HEK293T (cell line): Measurements from ENCODE around the gene OBI1.

Experiments used
- CTCF ChIA-PET: fragments of 350-600 bp; formaldehyde crosslinking; extraction: SDS; loops from one replicate; lab custom pipeline; 2021; ENCODE audit warnings: antibody characterized with exemption, inconsistent platforms; lab: Yijun Ruan, JAX
- POLR2A ChIA-PET: fragments of 350-600 bp; formaldehyde crosslinking; extraction: SDS; loops from one replicate; lab custom pipeline; 2020; ENCODE audit warnings: antibody characterized with exemption, inconsistent platforms; lab: Yijun Ruan, JAX
- DNase-seq: peaks from one replicate; pipeline ENCODE4 v3.0.0; 2012; ENCODE audit warnings: mixed read lengths; ENCODE audit errors: extremely low spot score
- ARNT ChIP-seq: fragments of 450-650 bp; IDR thresholded peaks from 2 replicates; pipeline ENCODE4 v1.6.1; 2017; ENCODE audit warnings: mild to moderate bottlenecking
- BHLHE40 ChIP-seq: fragments of 450-650 bp; IDR thresholded peaks from 2 replicates; pipeline ENCODE4 v1.6.1; 2016; ENCODE audit warnings: mild to moderate bottlenecking, moderate library complexity, borderline replicate concordance
- ELF4 ChIP-seq: fragments of 450-650 bp; IDR thresholded peaks from 2 replicates; pipeline ENCODE4 v1.6.1; 2017; ENCODE audit warnings: antibody characterized with exemption
- FOXA1 ChIP-seq: fragments of 450-650 bp; IDR thresholded peaks from 2 replicates; pipeline ENCODE4 v1.6.1; 2016; ENCODE audit warnings: mild to moderate bottlenecking
- FOXK2 ChIP-seq: fragments of 450-650 bp; IDR thresholded peaks from 2 replicates; pipeline ENCODE4 v1.6.1; 2016; ENCODE audit warnings: mild to moderate bottlenecking
- FOXM1 ChIP-seq: fragments of 450-650 bp; IDR thresholded peaks from 2 replicates; pipeline ENCODE4 v1.6.1; 2017; ENCODE audit warnings: mild to moderate bottlenecking, borderline replicate concordance
- HDGF ChIP-seq: fragments of 450-650 bp; IDR thresholded peaks from 2 replicates; pipeline ENCODE4 v1.6.1; 2017; ENCODE audit warnings: antibody characterized with exemption, borderline replicate concordance
- L3MBTL2 ChIP-seq: fragments of 450-650 bp; conservative IDR thresholded peaks from 2 replicates; pipeline ENCODE4 v1.6.1; 2016; ENCODE audit warnings: mild to moderate bottlenecking
- LEF1 ChIP-seq: fragments of 450-650 bp; IDR thresholded peaks from 2 replicates; pipeline ENCODE4 v1.6.1; 2017; ENCODE audit warnings: mild to moderate bottlenecking, borderline replicate concordance
- NFRKB ChIP-seq: fragments of 450-650 bp; IDR thresholded peaks from 2 replicates; pipeline ENCODE4 v1.6.1; 2016; ENCODE audit warnings: mild to moderate bottlenecking, moderate library complexity
- SP1 ChIP-seq: fragments of 450-650 bp; IDR thresholded peaks from 2 replicates; pipeline ENCODE4 v1.6.1; 2017
- SUZ12 ChIP-seq: fragments of 450-650 bp; IDR thresholded peaks from 2 replicates; pipeline ENCODE4 v1.6.1; 2016; ENCODE audit warnings: mild to moderate bottlenecking
- ZNF384 ChIP-seq: fragments of 450-650 bp; IDR thresholded peaks from 2 replicates; pipeline ENCODE4 v1.6.1; 2016
- TF ChIP-seq, protein P1 (sequence below): fragments of 450-650 bp; IDR thresholded peaks from 2 replicates; pipeline ENCODE4 v1.6.1; 2016

Gene OBI1

DNA sequence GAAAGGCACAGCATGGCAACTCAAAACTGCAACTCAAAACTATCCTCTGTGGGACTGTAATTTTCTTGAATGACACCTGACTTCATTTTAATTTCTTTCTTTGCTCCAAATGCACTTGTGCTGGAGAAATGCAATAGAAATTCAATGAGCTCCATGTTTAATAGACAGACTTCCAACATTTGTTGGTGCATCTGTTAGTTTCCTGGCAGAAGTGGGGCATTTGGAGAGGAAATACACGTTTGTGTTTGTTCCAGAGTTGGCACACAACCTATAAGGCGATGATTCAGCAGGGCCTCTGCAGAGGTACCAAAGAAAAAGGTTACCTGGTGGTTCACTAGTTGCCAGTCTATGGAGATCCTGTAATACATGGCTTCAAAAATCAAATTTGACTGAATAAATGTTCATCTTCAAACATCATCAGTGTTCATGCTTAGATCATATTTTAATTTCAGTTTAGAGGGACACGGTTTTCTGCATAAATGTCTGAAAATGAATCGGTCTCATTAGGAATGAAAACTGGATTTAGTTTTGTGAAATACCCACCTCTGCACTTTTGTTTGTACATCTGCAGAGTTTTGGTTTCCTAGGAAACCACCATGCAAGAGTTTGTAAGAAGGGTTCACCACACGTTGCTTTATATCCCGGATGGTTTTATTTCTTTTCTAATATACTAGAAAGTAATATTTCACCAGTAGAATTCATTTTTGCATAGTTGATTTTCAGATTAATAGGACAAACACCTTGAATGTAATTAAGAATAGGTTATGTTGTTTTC lies 21.8 kb upstream of the OBI1 start:
- no peak for DNase-seq
- POLR2A ChIA-PET: interaction anchor here (1.2 kb wide), 1 partner anchor 21 kb away, joined by 3 read pairs; no protein-coding TSS in a partner anchor
- CTCF ChIA-PET: interaction anchor here (0.5 to 1.6 kb wide), 5 partner anchors 8 to 298 kb away, joined by 3 to 4 read pairs (median 3); no protein-coding TSS in a partner anchor
- TF ChIP-seq SP1 (no peak), ARNT (no peak), L3MBTL2 (0 out of 2 replicates have a peak, but pooled peaks have one; percentile 21), LEF1 (no peak), FOXM1 (no peak)
- TF ChIP-seq, protein P1, sequence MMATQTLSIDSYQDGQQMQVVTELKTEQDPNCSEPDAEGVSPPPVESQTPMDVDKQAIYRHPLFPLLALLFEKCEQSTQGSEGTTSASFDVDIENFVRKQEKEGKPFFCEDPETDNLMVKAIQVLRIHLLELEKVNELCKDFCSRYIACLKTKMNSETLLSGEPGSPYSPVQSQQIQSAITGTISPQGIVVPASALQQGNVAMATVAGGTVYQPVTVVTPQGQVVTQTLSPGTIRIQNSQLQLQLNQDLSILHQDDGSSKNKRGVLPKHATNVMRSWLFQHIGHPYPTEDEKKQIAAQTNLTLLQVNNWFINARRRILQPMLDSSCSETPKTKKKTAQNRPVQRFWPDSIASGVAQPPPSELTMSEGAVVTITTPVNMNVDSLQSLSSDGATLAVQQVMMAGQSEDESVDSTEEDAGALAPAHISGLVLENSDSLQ: no peak

DNA sequence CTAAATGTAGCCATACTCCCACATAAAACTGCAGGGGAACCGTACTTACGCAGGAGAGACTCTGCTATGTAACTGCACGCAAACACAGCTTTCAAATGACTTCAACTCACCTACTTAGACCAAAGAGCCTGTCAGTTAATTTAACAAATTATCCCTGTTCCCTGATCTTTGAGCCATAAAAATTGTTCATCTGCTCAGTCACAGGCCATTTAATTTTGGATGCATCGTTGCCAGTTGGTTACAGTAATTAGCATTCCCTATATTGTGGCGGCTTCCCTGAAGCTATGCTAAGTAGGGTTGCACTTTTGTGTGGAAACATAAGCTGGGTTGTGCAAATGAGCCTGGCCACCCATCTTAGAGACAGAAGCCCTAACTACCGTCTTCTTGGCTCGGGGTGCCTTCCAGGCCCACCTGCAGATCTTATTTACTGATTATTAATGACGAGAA lies 21.2 kb upstream of the OBI1 start:
- ChIA-PET POLR2A (interaction anchor here (1.2 kb wide), 1 partner anchor 20 kb away, joined by 3 read pairs; no protein-coding TSS in a partner anchor), CTCF (interaction anchor here (0.5 to 1.6 kb wide), 4 partner anchors 9 to 298 kb away, joined by 3 to 4 read pairs (median 3); no protein-coding TSS in a partner anchor)
- no peak for TF ChIP-seq SUZ12
- peak; percentile 75; the same call in 1 of the 2 replicates for TF ChIP-seq ARNT
- TF ChIP-seq, protein P1: peak; percentile 84
- peak; percentile 42 for DNase-seq

DNA sequence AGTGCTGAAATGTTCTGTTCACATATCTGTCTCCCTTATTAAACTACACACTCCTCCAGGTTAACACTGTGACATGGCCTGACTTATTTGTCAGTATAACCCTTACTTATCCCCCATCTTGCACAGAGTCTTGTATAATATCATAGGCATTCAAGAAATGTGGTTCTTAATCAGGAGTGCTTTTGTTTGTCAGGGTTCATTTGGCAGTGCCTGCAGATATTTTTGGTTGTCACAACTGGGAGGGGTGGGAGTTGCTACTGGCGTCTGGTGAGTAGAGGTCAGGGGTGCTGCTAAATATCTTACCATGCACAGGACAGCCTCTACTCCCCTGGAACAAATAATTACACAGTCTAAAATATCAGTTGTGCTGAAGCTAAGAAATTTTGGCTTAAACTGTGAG lies 20.4 kb upstream of the OBI1 start:
- TF ChIP-seq ZNF384 (no peak), SP1 (no peak), L3MBTL2 (no peak), FOXA1 (no peak), BHLHE40 (no peak)
- POLR2A ChIA-PET: interaction anchor here (1.2 kb wide), 1 partner anchor 19 kb away, joined by 3 read pairs; no protein-coding TSS in a partner anchor
- no peak for DNase-seq
- CTCF ChIA-PET: interaction anchor here (1.6 kb wide), 1 partner anchor 299 kb away, joined by 4 read pairs; no protein-coding TSS in a partner anchor

DNA sequence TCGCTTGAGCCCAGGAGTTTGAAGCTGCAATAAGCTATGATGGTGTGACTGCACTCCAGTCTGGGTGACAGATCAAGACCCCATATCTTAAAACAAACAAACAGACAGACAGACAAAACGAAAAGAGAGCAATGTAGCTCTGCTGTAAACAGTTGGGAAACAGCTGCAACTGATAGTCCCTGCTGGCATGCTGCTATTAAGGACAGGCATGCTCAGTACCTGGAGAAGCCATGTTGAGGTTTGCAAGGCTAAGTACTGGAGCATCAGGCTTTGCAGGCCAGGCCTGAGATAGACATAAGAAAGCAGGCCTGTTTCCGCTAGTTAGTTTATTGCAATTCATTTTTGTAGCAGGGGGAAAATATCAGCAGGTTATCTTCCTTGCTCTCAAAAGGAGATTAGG lies 16.2 kb upstream of the OBI1 start:
- ChIA-PET POLR2A (no interaction called here), CTCF (interaction anchor here (0.7 kb wide), 1 partner anchor 10 kb away, joined by 4 read pairs; no protein-coding TSS in a partner anchor)
- TF ChIP-seq L3MBTL2: no peak
- TF ChIP-seq ELF4: no peak
- TF ChIP-seq FOXM1: no peak
- no peak for TF ChIP-seq LEF1
- no peak for TF ChIP-seq FOXA1
- no peak for TF ChIP-seq FOXK2
- TF ChIP-seq, protein P1: no peak
- TF ChIP-seq NFRKB: no peak
- TF ChIP-seq ZNF384: no peak
- DNase-seq: no peak

DNA sequence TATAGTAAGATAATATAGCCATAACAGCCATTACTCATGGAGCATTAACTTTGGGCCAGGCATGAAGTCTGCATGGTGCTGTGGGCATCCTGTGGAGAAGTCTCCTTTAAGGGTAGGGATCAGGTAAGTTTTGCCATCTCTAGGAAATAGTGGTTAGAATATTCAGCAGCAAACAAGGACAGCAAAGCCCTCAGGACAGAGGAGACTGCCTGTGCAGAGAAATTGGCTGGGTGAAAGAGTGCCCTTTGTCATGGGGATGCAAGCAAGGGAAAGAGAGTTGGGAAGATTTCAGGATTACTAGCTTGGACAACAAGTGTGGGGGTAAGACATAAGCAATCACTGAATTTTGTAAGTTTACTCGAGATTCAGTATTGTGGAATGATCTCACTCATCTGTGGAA lies 15.7 kb upstream of the OBI1 start:
- POLR2A ChIA-PET: interaction anchor here (0.5 kb wide), 1 partner anchor 16 kb away, joined by 3 read pairs; the partner anchor contains the start of gene OBI1
- no peak for DNase-seq
- CTCF ChIA-PET: interaction anchor here (0.7 kb wide), 1 partner anchor 10 kb away, joined by 4 read pairs; no protein-coding TSS in a partner anchor
- no peak for TF ChIP-seq FOXK2
- TF ChIP-seq FOXA1: no peak

DNA sequence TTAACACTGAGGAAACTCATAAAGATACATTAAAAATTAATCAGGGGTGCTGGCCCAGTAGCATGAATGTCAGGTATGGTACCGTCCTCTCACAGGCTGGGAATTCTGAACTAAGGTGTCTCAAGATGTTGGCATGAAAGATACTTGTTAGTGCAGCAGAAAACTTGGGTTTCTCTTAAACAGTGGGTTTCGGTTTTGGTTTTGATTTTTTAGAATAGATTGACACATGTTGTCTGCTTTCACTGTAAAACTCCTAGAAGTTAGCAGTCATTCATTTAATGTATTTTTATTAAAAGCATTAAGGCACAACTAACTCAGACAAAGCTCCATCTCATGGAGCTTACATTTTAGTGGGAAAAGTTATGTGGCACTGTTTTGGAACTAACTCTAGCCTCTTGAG lies 3.5 kb upstream of the OBI1 start:
- POLR2A ChIA-PET: no interaction called here
- no peak for DNase-seq
- CTCF ChIA-PET: no interaction called here
- no peak for TF ChIP-seq SUZ12
- TF ChIP-seq HDGF: no peak
- no peak for TF ChIP-seq L3MBTL2
- no peak for TF ChIP-seq ARNT
- no peak for TF ChIP-seq FOXK2
- no peak for TF ChIP-seq FOXM1
- no peak for TF ChIP-seq ZNF384
- TF ChIP-seq SP1: no peak
- no peak for TF ChIP-seq BHLHE40

DNA sequence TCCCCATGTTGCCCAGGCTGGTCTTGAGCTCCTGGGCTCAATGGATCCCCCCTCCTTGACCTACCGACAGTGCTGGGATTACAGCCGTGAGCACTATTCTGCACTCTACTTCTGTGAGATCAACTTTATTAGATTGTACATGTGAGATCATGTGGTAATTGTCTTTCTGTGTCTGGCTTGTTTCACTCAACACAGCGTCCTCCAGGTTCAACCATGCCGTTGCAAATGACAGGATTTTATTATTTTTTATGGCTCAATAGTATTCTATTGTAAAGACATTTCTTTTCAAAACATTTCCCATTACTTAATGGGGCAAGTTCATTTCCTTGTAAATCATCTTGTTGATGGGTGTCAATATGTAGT lies 1.5 kb upstream of the OBI1 start:
- TF ChIP-seq SUZ12 (no peak), FOXK2 (no peak), NFRKB (no peak)
- TF ChIP-seq, protein P1: peak; percentile 73
- POLR2A ChIA-PET: interaction anchor here (0.6 to 1.9 kb wide), 10 partner anchors 11 to 1090 kb away, joined by 3 to 7 read pairs (median 4); partner anchors contain the start of gene POU4F1
- CTCF ChIA-PET: interaction anchor here (0.6 to 1.3 kb wide), 3 partner anchors 16 to 280 kb away, joined by 3 read pairs; no protein-coding TSS in a partner anchor
- DNase-seq: no peak
